ENCODE measurements around the gene CXCL5. TPM values are rescaled to one million over a fixed set of nuclear protein-coding genes. Genes with fewer than 3 reads are reported as not detected.

Gene CXCL5
- total RNA-seq, 4 donors from 2014 or later, result 0.23 to 0.70 TPM; not detected in 2

GRCh38 chr4:74028504-74028903 is 30.0 kb upstream of the CXCL5 start:
- no peak for TF ChIP-seq CTCF (IDR thresholded peaks at IDR 0.05)
- TF ChIP-seq POLR2A (IDR thresholded peaks at IDR 0.05), result no peak
- no peak overlapping the region for H3K27ac ChIP-seq
- H3K4me1 ChIP-seq, result no peaks in the 10 kb centered on the region
- no peak for DNase-seq
- H3K36me3 ChIP-seq, result no peaks in the 10 kb centered on the region
- peaks cover 0 to 3% (median 0%) of the 10 kb centered on the region in 4 donors for H3K27me3 ChIP-seq
- intact Hi-C loops (cut with DNase I), result no loop called here
- 39 to 52% methylated on average over 1 of the region's 1 CpG for WGBS, 2 donors
- no peak overlapping the region for H3K4me3 ChIP-seq
- no peaks in the 10 kb centered on the region for H3K9me3 ChIP-seq

GRCh38 chr4:74023709-74024108 is 25.2 kb upstream of the CXCL5 start:
- WGBS, 2 donors, result 70 to 75% methylated on average over 2 of the region's 2 CpGs
- Histone ChIP-seq H3K4me1 (no peaks in the 10 kb centered on the region), H3K9me3 (no peaks in the 10 kb centered on the region), H3K4me3 (no peak overlapping the region), H3K27ac (no peak overlapping the region), H3K36me3 (no peaks in the 10 kb centered on the region), H3K27me3 (no peaks in the 10 kb centered on the region)
- DNase-seq, result no peak
- intact Hi-C loops (cut with DNase I), result no loop called here
- no peak for TF ChIP-seq CTCF (IDR thresholded peaks at IDR 0.05)
- no peak for TF ChIP-seq POLR2A (IDR thresholded peaks at IDR 0.05)

- TF ChIP-seq POLR2A (IDR thresholded peaks at IDR 0.05) (no peak), CTCF (IDR thresholded peaks at IDR 0.05) (no peak)
- no peaks in the 10 kb centered on the region for H3K4me1 ChIP-seq
- no peak overlapping the region for H3K4me3 ChIP-seq
- intact Hi-C loops (cut with DNase I), result no loop called here
- no peak overlapping the region for H3K27ac ChIP-seq
- H3K9me3 ChIP-seq, result no peaks in the 10 kb centered on the region
- H3K36me3 ChIP-seq, result no peaks in the 10 kb centered on the region
- H3K27me3 ChIP-seq, result no peaks in the 10 kb centered on the region
- no peak for DNase-seq
- 48 to 55% methylated on average over 2 of the region's 2 CpGs for WGBS, 2 donors
These were observed 23.1 kb upstream of the CXCL5 start for GRCh38 chr4:74021601-74022000.

- Histone ChIP-seq H3K9me3 (no peaks in the 10 kb centered on the region), H3K4me1 (no peaks in the 10 kb centered on the region), H3K36me3 (no peaks in the 10 kb centered on the region), H3K27me3 (no peaks in the 10 kb centered on the region), H3K4me3 (no peak overlapping the region), H3K27ac (no peak overlapping the region)
- WGBS, 2 donors, result 61 to 76% methylated on average over 3 of the region's 3 CpGs
- no peak for TF ChIP-seq POLR2A (IDR thresholded peaks at IDR 0.05)
- no peak for TF ChIP-seq CTCF (IDR thresholded peaks at IDR 0.05)
- intact Hi-C loops (cut with DNase I), result no loop called here
- DNase-seq, result no peak
These were observed 20.3 kb upstream of the CXCL5 start for GRCh38 chr4:74018771-74019170.

GRCh38 chr4:74018116-74018515 is 19.6 kb upstream of the CXCL5 start:
- no peak overlapping the region for H3K27ac ChIP-seq
- no peak overlapping the region for H3K4me3 ChIP-seq
- intact Hi-C loops (cut with DNase I), result no loop called here

GRCh38 chr4:74016068-74016467 is 17.6 kb upstream of the CXCL5 start:
- intact Hi-C loops (cut with DNase I), result no loop called here
- Histone ChIP-seq H3K27me3 (no peaks in the 10 kb centered on the region), H3K36me3 (no peaks in the 10 kb centered on the region), H3K27ac (no peak overlapping the region), H3K4me1 (no peaks in the 10 kb centered on the region), H3K4me3 (no peak overlapping the region), H3K9me3 (no peaks in the 10 kb centered on the region)
- TF ChIP-seq POLR2A (IDR thresholded peaks at IDR 0.05), result no peak
- no peak for TF ChIP-seq CTCF (IDR thresholded peaks at IDR 0.05)
- WGBS, 2 donors, result 17 to 18% methylated on average over 1 of the region's 1 CpG
- DNase-seq, result no peak

More at GRCh38 chr4:74018116-74018515, 19.6 kb upstream of the CXCL5 start:
- no peak for DNase-seq
- no peaks in the 10 kb centered on the region for H3K27me3 ChIP-seq
- no peaks in the 10 kb centered on the region for H3K4me1 ChIP-seq
- no peaks in the 10 kb centered on the region for H3K36me3 ChIP-seq
- H3K9me3 ChIP-seq, result no peaks in the 10 kb centered on the region
- TF ChIP-seq POLR2A (IDR thresholded peaks at IDR 0.05), result no peak
